ENCODE data around the gene VAV3. TPM values are rescaled to one million over a fixed set of nuclear protein-coding genes. Genes with fewer than 3 reads are reported as not detected.

The VAV3 gene
- total RNA-seq, 2 experiments from 2014 or later: 2.3 to 8.3 TPM

DNA sequence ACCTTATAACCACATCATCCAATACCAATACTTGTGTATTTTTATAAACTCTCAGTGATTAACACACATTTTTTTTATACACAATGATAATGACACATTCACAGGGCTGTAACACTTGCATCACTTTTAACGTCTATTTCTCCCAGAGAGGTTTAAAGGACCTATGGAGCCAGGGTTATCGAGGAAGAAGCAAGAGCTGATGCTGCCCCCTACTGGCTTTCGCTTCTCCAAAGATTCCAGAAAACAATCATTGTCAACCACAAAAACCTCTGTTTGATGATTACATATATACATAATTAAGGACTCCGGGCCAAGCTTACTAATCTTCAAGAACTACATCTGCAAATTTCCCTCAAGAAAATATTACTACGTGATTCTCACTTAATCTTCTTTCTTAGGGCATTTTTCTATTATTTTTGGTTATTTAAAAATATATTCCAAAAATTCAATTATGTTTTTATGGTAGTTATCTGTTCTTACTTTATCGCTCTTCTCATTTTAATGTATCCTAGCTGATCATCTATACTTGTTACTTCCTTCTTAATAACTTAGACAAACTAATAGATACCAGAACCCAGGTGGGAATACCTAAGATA lies 214.5 kb downstream of the VAV3 start:
- 0 out of 2 replicates have a peak overlapping the region, but pooled peaks have one; percentile 5 for H2AFZ ChIP-seq (ENCODE audit: low read length)
- intact Hi-C loops (cut with micrococcal nuclease; ENCODE audit: unreplicated experiment): loop anchor here (1.0 to 5.0 kb wide), 2 partner anchors 221 to 318 kb away; no protein-coding TSS in a partner anchor

DNA sequence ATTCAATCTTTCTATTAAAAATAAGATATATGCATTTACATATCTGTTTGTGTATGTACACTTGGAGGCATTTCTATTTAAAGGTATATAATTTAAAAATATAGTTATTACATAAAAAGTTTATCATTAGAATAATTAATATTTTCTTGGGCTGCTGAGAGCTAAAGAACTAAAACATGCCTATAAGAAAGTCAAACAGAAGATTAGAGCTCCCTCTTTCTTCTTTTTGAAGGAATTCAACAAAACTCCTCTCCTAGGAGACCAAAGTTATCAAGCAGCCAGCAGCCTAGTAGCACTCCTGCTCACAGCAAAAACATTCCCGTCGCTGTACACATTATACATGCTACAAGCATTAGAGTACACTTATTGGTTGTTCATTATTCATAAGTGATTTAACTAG lies 216.4 kb downstream of the VAV3 start:
- TF ChIP-seq EZH2phosphoT487 (IDR thresholded peaks at IDR 0.05; ENCODE audit: borderline replicate concordance, low read depth, low read length) (no peak), CTCF (conservative IDR thresholded peaks at IDR 0.05; ENCODE audit: low read length) (peak; percentile 72)
- Histone ChIP-seq H3K4me3 (ENCODE audit: low read depth, low read length, poor library complexity, severe bottlenecking) (no peak overlapping the region), H3K36me3 (ENCODE audit: insufficient read depth, low read length) (no peaks in the 10 kb centered on the region), H3K79me2 (ENCODE audit: insufficient read depth, low read depth, low read length) (no peaks in the 10 kb centered on the region), H3K9me3 (ENCODE audit: low read length) (no peaks in the 10 kb centered on the region), H3K4me2 (ENCODE audit: low read length) (no peak overlapping the region), H2AFZ (ENCODE audit: low read length) (no peak overlapping the region), H3K4me1 (ENCODE audit: insufficient read depth, low read length, poor library complexity, severe bottlenecking) (peaks cover 7% of the 10 kb centered on the region), H3K9me2 (ENCODE audit: insufficient read depth, low read length) (no peaks in the 10 kb centered on the region), H3K27ac (ENCODE audit: low read depth, low read length, poor library complexity, severe bottlenecking) (no peak overlapping the region), H4K20me1 (ENCODE audit: insufficient read depth, low read length) (no peaks in the 10 kb centered on the region)
- DNase-seq (ENCODE audit: low spot score): peak; percentile 30
- intact Hi-C loops (cut with micrococcal nuclease; ENCODE audit: unreplicated experiment): loop anchor here (2.0 kb wide), 1 partner anchor 472 kb away; no protein-coding TSS in a partner anchor
- no TSS peak for BruUV-seq (replicated peaks)
- POLR2A ChIA-PET: interaction anchor here (0.6 to 0.9 kb wide), 3 partner anchors 20 to 440 kb away, joined by 3 read pairs; no protein-coding TSS in a partner anchor
- CTCF ChIA-PET (ENCODE audit: unreplicated experiment): interaction anchor here (1.5 to 2.1 kb wide), 2 partner anchors 218 to 220 kb away, joined by 4 to 6 read pairs; no protein-coding TSS in a partner anchor

More for the DNA sequence above, 214.5 kb downstream of the VAV3 start:
- POLR2A ChIA-PET: interaction anchor here (0.8 to 1.4 kb wide), 2 partner anchors 82 to 219 kb away, joined by 3 read pairs; no protein-coding TSS in a partner anchor
- peaks cover 7% of the 10 kb centered on the region for H3K4me1 ChIP-seq (ENCODE audit: insufficient read depth, low read length, poor library complexity, severe bottlenecking)
- peak; percentile 78 for DNase-seq (ENCODE audit: low spot score)
- H4K20me1 ChIP-seq (ENCODE audit: insufficient read depth, low read length): no peaks in the 10 kb centered on the region
- no peak overlapping the region for H3K4me2 ChIP-seq (ENCODE audit: low read length)
- H3K36me3 ChIP-seq (ENCODE audit: insufficient read depth, low read length): no peaks in the 10 kb centered on the region
- H3K4me3 ChIP-seq (ENCODE audit: low read depth, low read length, poor library complexity, severe bottlenecking): no peak overlapping the region
- no peak for TF ChIP-seq EZH2phosphoT487 (IDR thresholded peaks at IDR 0.05; ENCODE audit: borderline replicate concordance, low read depth, low read length)
- peak; percentile 94 for TF ChIP-seq CTCF (conservative IDR thresholded peaks at IDR 0.05; ENCODE audit: low read length)
- H3K27ac ChIP-seq (ENCODE audit: low read depth, low read length, poor library complexity, severe bottlenecking): no peak overlapping the region
- CTCF ChIA-PET (ENCODE audit: unreplicated experiment): interaction anchor here (1.2 kb wide), 1 partner anchor 221 kb away, joined by 3 read pairs; no protein-coding TSS in a partner anchor
- no peaks in the 10 kb centered on the region for H3K9me3 ChIP-seq (ENCODE audit: low read length)
- H3K9me2 ChIP-seq (ENCODE audit: insufficient read depth, low read length): no peaks in the 10 kb centered on the region
- no TSS peak for BruUV-seq (replicated peaks)
- no peaks in the 10 kb centered on the region for H3K79me2 ChIP-seq (ENCODE audit: insufficient read depth, low read depth, low read length)

DNA sequence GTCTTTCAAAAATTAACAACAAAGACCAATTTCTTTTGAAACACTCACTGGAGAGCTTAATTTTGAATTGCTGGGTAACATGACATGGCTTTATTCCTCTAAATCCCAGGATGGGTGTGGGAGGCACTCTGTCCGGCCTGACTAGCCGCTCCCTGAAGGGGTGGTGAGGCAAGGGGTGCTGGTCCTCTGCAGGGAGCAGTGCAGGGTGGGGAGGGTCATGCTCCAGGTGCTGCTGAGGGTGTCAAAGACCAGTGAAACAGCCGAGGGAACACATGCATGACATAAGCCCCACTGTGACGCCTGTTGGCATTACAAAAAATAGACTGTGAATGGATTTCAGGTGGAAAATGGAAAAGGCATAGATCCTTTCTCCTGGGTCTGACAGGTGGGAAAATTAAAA lies 223.7 kb downstream of the VAV3 start:
- Histone ChIP-seq H2AFZ (ENCODE audit: low read length) (no peak overlapping the region), H3K9me3 (ENCODE audit: low read length) (no peaks in the 10 kb centered on the region), H4K20me1 (ENCODE audit: insufficient read depth, low read length) (no peaks in the 10 kb centered on the region), H3K9me2 (ENCODE audit: insufficient read depth, low read length) (no peaks in the 10 kb centered on the region), H3K4me3 (ENCODE audit: low read depth, low read length, poor library complexity, severe bottlenecking) (no peak overlapping the region), H3K79me2 (ENCODE audit: insufficient read depth, low read depth, low read length) (no peaks in the 10 kb centered on the region), H3K27ac (ENCODE audit: low read depth, low read length, poor library complexity, severe bottlenecking) (no peak overlapping the region), H3K4me1 (ENCODE audit: insufficient read depth, low read length, poor library complexity, severe bottlenecking) (peaks cover 26% of the 10 kb centered on the region), H3K36me3 (ENCODE audit: insufficient read depth, low read length) (no peaks in the 10 kb centered on the region), H3K4me2 (ENCODE audit: low read length) (no peak overlapping the region)
- TF ChIP-seq CTCF (conservative IDR thresholded peaks at IDR 0.05; ENCODE audit: low read length): no peak
- TF ChIP-seq EZH2phosphoT487 (IDR thresholded peaks at IDR 0.05; ENCODE audit: borderline replicate concordance, low read depth, low read length): no peak
- intact Hi-C loops (cut with micrococcal nuclease; ENCODE audit: unreplicated experiment): no loop called here
- no peak for DNase-seq (ENCODE audit: low spot score)
- ChIA-PET CTCF (ENCODE audit: unreplicated experiment) (no interaction called here), POLR2A (no interaction called here)
- BruUV-seq (replicated peaks): no TSS peak

Data from OCI-LY7 (cell line).